ENCODE measurements around the gene THOP1. TPM values are rescaled to one million over a fixed set of nuclear protein-coding genes. Genes with fewer than 3 reads are reported as not detected.

Gene THOP1
- total and polyA plus RNA-seq, 10 of the 15 experiments (the other 5 are each of a cell fraction or from before 2014, with no cell fraction given), result 1.9 to 270 (median 169) TPM

DNA sequence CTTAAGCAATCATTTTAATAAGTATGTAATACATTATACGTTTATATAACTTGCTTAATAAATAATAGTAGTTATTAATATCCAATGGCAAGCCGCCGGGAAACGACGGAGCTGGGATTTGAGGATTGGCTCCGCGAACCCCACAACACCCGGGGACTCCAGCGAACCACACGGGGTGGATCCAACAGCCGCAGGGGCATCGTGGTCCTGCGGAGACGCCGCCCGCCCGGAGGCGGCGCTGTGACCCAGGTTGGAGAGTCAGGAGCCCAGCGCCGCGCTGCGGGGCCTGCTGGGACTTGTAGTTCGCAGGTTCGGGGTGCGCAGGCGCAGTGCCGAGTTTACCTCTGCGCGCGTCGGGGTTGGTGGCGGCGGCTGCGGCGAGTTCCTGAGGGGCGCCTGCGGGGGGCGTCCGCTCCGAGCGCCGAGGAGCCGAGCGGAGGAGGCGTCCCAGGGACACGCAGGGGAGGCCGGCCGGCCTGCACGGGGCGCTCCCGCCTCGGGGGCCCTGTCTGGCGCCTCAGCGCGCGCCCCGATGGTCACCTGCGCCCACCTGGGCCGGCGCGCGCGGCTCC is 34.3 kb downstream of the THOP1 start, which contains the start of gene ZNF554:
Gene ZNF554, plus strand, starts transcription at position 329 of the 572 bp plus-strand sequence. Its CDS starts 204 bp downstream, at position 533.
- ChIA-PET RAD21 (ENCODE audit: unreplicated experiment) (no interaction called here), POLR2A (no interaction called here), CTCF (interaction anchor here (0.7 to 1.6 kb wide), 4 partner anchors 15 to 288 kb away, joined by 3 to 5 read pairs (median 4); no protein-coding TSS in a partner anchor), SMC1A (ENCODE audit: uncharacterized antibody, unreplicated experiment) (interaction anchor here (1.0 to 1.6 kb wide), 2 partner anchors 15 to 171 kb away, joined by 3 to 5 read pairs; no protein-coding TSS in a partner anchor)
- peak within 1 kb of the TSS; percentile 99 for H3K4me2 ChIP-seq (ENCODE audit: control insufficient read depth, insufficient read depth)
- DNase-seq (ENCODE audit: low read depth, low spot score), result peak; percentile 74
- intact Hi-C loops (cut with micrococcal nuclease; ENCODE audit: unreplicated experiment) (loop anchor here (2.0 kb wide), 1 partner anchor 31 kb away; no protein-coding TSS in a partner anchor), in situ Hi-C loops (cut with MboI) (no loop called here)
- no TSS peak for BruUV-seq (replicated peaks)
- H3K9me3 ChIP-seq (replicated peaks; ENCODE audit: control insufficient read depth, insufficient read depth, low read length), result no peaks in the 10 kb centered on the region
- FAIRE-seq, result peak; percentile 93
- H4K20me1 ChIP-seq (ENCODE audit: control insufficient read depth, insufficient read depth), result no peaks in the 10 kb centered on the region
- no peaks in the 10 kb centered on the region; the same call in 1 of the 2 replicates for H3K79me2 ChIP-seq (ENCODE audit: control insufficient read depth, insufficient read depth, low read length)
- no peaks in the 10 kb centered on the region for H3K36me3 ChIP-seq (ENCODE audit: control insufficient read depth in 2 of 2, insufficient read depth in 2 of 2, low read length in 1 of 2)
- no peaks in the 10 kb centered on the region for H3K4me1 ChIP-seq (ENCODE audit: control insufficient read depth, insufficient read depth, low read length)
- H2AFZ ChIP-seq (ENCODE audit: control insufficient read depth, low read depth, low read length), result peak within 1 kb of the TSS; percentile 86
- WGBS (ENCODE audit: insufficient coverage, insufficient replicate concordance, low lambda C conversion rate, missing lambda C conversion rate), result 1% methylated on average over 34 of the region's 64 CpGs
- no peaks in the 10 kb centered on the region for H3K27me3 ChIP-seq (replicated peaks in 1 of 2; ENCODE audit: control insufficient read depth in 2 of 2, insufficient read depth in 2 of 2, low read length in 1 of 2)
- ATAC-seq, result peak; percentile 99
- H3K27ac ChIP-seq (ENCODE audit: control insufficient read depth, insufficient read depth), result no peak within 1 kb of the TSS
- H3K9ac ChIP-seq (ENCODE audit: control insufficient read depth, insufficient read depth, low read length), result peak within 1 kb of the TSS; percentile 67
- H3K4me3 ChIP-seq, result peak within 1 kb of the TSS; percentile 80
- no peak for TF ChIP-seq HDGF (IDR thresholded peaks at IDR 0.05)
- no peak for TF ChIP-seq SUPT20H (IDR thresholded peaks at IDR 0.05; ENCODE audit: borderline replicate concordance, control insufficient read depth, low read depth, low read length)
- 0 out of 2 replicates have a peak, but pooled peaks have one; percentile 55 for TF ChIP-seq JUND (IDR thresholded peaks at IDR 0.05; ENCODE audit: low read depth, low read length)
- TF ChIP-seq SIX5 (IDR thresholded peaks at IDR 0.05; ENCODE audit: low read depth, low read length, severe bottlenecking), result peak; percentile 95
- no peak for TF ChIP-seq GABPA (IDR thresholded peaks at IDR 0.05; ENCODE audit: low read depth)
- TF ChIP-seq RELA (IDR thresholded peaks at IDR 0.05; ENCODE audit: borderline replicate concordance, partially characterized antibody), result peak; percentile 90
- peak; percentile 83 for TF ChIP-seq SREBF1 (IDR thresholded peaks at IDR 0.05; ENCODE audit: low read length)
- TF ChIP-seq PAX5 (IDR thresholded peaks at IDR 0.05; ENCODE audit: borderline replicate concordance, low read depth, low read length), result peak; percentile 60; the same call in 1 of the 2 replicates
- TF ChIP-seq GATAD2B (conservative IDR thresholded peaks at IDR 0.05; ENCODE audit: low read depth), result peak; percentile 94
- TF ChIP-seq ZZZ3 (IDR thresholded peaks at IDR 0.05; ENCODE audit: control insufficient read depth, insufficient read length, low read depth), result no peak
- no peak for TF ChIP-seq ETV6 (conservative IDR thresholded peaks at IDR 0.05 in 1 of 2, IDR thresholded peaks at IDR 0.05 in 1 of 2; ENCODE audit: borderline replicate concordance in 1 of 2, low read depth in 1 of 2)
- TF ChIP-seq, protein P1, sequence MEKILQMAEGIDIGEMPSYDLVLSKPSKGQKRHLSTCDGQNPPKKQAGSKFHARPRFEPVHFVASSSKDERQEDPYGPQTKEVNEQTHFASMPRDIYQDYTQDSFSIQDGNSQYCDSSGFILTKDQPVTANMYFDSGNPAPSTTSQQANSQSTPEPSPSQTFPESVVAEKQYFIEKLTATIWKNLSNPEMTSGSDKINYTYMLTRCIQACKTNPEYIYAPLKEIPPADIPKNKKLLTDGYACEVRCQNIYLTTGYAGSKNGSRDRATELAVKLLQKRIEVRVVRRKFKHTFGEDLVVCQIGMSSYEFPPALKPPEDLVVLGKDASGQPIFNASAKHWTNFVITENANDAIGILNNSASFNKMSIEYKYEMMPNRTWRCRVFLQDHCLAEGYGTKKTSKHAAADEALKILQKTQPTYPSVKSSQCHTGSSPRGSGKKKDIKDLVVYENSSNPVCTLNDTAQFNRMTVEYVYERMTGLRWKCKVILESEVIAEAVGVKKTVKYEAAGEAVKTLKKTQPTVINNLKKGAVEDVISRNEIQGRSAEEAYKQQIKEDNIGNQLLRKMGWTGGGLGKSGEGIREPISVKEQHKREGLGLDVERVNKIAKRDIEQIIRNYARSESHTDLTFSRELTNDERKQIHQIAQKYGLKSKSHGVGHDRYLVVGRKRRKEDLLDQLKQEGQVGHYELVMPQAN (conservative IDR thresholded peaks at IDR 0.05), result peak; percentile 76
- no peak for TF ChIP-seq BRCA1 (IDR thresholded peaks at IDR 0.05; ENCODE audit: low read depth, low read length)
- no peak for TF ChIP-seq TCF7 (IDR thresholded peaks at IDR 0.05; ENCODE audit: borderline replicate concordance)
- peak; percentile 92 for TF ChIP-seq CREM (IDR thresholded peaks at IDR 0.05; ENCODE audit: low read depth)
- no peak for TF ChIP-seq HDAC2 (IDR thresholded peaks at IDR 0.05)
- peak; percentile 24 for TF ChIP-seq MYC (IDR thresholded peaks at IDR 0.05; ENCODE audit: insufficient read depth, insufficient read length, insufficient replicate concordance, low read length, severe bottlenecking)
- TF ChIP-seq ZNF24 (IDR thresholded peaks at IDR 0.05), result peak; percentile 61
- peak; percentile 62; the same call in 1 of the 2 replicates for TF ChIP-seq TBL1XR1 (IDR thresholded peaks at IDR 0.05; ENCODE audit: low read depth, low read length)
- TF ChIP-seq STAT1 (conservative IDR thresholded peaks at IDR 0.05), result peak; percentile 85; the same call in 1 of the 2 replicates
- no peak for TF ChIP-seq ATF7 (IDR thresholded peaks at IDR 0.05; ENCODE audit: low read depth)
- peak; percentile 73; the same call in 1 of the 2 replicates for TF ChIP-seq ZNF217 (IDR thresholded peaks at IDR 0.05)
- 0 out of 2 replicates have a peak, but pooled peaks have one; percentile 6 for TF ChIP-seq TCF3 (IDR thresholded peaks at IDR 0.05; ENCODE audit: borderline replicate concordance, insufficient read depth, low read depth, low read length)
- no peak; the same call in 1 of the 2 replicates for TF ChIP-seq ESRRA (IDR thresholded peaks at IDR 0.05; ENCODE audit: low read length)
- TF ChIP-seq NRF1 (conservative IDR thresholded peaks at IDR 0.05; ENCODE audit: low read depth, low read length), result peak; percentile 84
- peak; percentile 33; the same call in 1 of the 2 replicates for TF ChIP-seq IRF4 (IDR thresholded peaks at IDR 0.05; ENCODE audit: low read depth, low read length)

Data from GM12878 (cell line).